HG03280 (cell line): ENCODE data around the gene VKORC1L1.
"Not testable (repeated sequence)": the region's sequence is repeated elsewhere in the genome, so short reads cannot be mapped to it uniquely, and the experiment has no call there.

Experiments
- ATAC-seq: cut with Tn5 transposase; IDR thresholded peaks from one replicate; pipeline ENCODE4 v1.9.1; 2021; ENCODE audit warnings: mild to moderate bottlenecking, moderate library complexity; ENCODE audit not compliant: unreplicated experiment

The VKORC1L1 gene

GRCh38 chr7:65872776-65873581, at the start of gene VKORC1L1:
TSS of gene VKORC1L1 (plus strand) at chr7:65873074. CDS start at chr7:65873372, 298 bp downstream.
- ATAC-seq = peak; percentile 90

DNA sequence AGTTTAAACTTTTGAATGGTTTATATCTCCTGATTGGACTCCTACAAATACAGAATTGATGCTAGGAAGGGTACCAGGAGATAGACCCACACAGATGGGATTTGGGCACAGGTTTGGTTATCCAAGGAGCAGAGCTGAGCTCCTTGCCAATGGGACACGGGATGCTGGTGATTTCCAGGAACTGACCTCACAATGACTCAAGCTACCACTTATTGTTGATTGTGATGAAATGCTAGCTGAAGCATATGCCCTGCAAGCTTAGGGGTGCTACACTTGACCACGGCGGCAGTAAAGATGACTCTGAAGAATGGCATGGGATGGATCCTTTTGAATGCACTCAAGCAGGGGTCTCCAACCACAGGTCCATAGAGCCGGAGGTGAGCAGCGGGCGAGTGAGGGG, 45.5 kb upstream of the VKORC1L1 start:
- no peak for ATAC-seq

DNA sequence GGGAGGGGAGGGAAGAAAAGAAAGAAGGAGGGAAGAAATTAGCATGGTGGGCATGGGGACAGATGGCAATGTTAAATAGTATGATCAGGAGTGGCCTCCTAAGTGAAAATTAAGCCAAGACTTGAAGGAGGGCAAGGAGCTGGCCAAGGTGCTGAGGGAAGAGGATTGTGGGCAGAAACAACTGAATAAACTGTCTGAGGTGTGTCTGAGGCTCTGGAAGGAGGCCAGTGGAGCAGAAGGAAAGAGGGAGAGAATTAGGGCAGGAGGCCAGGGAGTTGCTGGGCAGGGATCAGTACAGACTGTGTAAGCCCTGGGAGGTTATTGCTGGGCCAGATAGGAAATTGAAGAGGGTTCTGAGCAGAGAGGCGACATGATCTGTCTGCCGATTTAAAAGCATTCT, 40.6 kb upstream of the VKORC1L1 start:
- ATAC-seq = no peak

GRCh38 chr7:65836684-65837083, 36.2 kb upstream of the VKORC1L1 start:
- not testable (repeated sequence) for ATAC-seq

- ATAC-seq = not testable (repeated sequence)
Observed at GRCh38 chr7:65837541-65837956, 35.3 kb upstream of the VKORC1L1 start.

- ATAC-seq = no peak
Observed at GRCh38 chr7:65839846-65840245, 33.0 kb upstream of the VKORC1L1 start.

- ATAC-seq = no peak
Observed at GRCh38 chr7:65840446-65840845, 32.4 kb upstream of the VKORC1L1 start.

DNA sequence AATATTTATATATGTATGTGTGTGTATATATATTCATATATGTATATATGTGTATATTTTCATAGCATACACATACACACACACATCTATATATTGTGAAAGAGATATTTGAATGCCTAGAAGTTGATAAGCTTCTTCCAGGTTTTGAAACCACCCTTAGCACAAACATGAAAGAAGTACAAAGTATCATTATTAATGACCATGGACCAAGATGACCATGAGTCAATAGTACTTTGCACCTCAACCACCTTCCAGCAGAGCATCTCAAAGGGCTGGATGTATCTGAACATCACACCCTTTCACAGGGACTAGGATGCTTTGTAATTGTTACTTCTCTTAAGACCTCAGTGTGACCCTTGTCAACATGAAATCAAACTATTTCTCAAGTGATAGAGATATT, 29.3 kb upstream of the VKORC1L1 start:
- not testable (repeated sequence) for ATAC-seq

DNA sequence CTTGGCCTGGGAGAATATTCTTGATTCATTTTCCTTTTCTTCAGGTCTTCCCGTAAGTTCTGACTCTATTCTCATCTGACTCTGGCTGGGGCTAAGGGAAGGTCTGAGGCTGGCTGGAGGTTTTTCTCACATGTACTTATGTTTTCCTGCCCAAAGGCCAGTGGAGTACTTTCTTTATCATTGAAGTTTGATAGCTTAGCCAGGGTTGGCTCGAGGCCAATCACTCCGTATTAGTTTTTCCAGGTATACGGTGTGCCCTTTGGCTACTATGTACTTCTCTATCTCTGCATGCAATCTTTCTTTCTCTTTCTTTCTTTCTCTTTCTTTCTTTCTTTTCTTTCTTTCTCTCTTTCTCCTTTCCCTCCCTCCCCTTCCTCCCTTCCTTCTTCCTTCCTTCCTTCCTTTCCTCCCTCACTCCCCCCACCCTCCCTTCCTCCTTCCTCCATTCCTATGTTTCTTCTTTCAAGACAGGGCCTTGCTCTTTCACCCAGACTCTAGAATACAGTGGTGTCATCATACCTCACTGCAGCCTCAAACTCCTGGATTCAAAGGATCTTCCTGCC, 26.8 kb upstream of the VKORC1L1 start:
- no peak for ATAC-seq

GRCh38 chr7:65853426-65853825, 19.4 kb upstream of the VKORC1L1 start:
- not testable (repeated sequence) for ATAC-seq

GRCh38 chr7:65853892-65854291, 19.0 kb upstream of the VKORC1L1 start:
- not testable (repeated sequence) for ATAC-seq

GRCh38 chr7:65857321-65857894, 15.5 kb upstream of the VKORC1L1 start:
- ATAC-seq = not testable (repeated sequence)

GRCh38 chr7:65858660-65859059, 14.2 kb upstream of the VKORC1L1 start:
- not testable (repeated sequence) for ATAC-seq

DNA sequence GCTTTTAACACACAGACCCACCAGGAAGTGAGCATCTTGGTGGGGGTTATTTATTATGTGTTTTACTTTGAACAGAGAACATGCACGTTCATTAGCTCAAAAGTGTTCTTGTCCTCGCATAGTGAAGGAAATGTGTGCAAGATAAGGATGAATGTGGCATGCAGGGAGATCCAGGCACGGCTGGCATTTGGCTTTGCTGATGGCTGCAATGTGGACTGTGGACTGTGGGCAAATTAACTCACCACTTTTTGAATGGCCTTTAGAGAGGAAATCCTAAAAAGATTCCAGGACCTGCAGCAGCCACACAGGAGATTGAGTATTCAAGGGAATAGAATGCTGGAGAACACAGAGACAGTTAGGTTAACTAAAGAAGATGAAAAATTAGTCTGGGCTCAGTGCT, 6.6 kb upstream of the VKORC1L1 start:
- not testable (repeated sequence) for ATAC-seq

DNA sequence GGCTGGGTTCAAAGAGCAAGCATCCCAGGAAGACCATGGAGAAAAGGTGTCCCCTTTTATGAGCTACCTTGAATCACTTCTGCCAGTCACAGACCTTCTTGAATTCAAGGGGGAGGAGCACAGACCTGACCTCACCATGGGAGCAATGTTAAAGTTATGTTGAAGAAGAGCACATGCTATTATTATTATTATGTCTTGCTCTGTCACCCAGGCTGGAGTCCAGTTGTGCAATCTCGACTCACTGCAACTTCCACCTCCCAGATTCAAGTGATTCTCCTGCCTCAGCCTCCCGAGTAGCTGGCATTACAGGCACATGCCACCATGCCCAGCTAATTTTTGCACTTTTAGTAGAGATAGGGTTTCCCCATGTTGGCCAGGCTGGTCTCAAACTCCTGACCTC, 5.2 kb upstream of the VKORC1L1 start:
- ATAC-seq = not testable (repeated sequence)

DNA sequence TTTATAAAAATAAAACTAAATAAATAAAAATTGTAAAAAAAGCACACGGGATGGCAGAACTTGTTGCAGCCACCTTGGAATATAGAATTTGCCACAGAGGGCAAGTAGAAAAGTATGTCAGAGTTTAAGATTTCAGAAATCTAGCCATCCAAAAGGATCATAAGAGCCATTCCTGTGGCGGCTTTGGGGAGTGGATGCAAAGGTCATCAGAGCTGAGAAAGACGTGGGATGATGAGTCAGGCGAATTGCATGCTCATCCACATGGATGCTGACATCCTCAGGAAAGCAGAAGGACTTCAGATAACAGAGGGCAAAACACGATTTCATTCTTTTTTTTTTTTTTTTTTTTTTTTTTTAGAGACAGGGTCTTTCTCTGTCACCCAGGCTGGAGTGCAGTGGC, 3.6 kb upstream of the VKORC1L1 start:
- ATAC-seq = not testable (repeated sequence)

DNA sequence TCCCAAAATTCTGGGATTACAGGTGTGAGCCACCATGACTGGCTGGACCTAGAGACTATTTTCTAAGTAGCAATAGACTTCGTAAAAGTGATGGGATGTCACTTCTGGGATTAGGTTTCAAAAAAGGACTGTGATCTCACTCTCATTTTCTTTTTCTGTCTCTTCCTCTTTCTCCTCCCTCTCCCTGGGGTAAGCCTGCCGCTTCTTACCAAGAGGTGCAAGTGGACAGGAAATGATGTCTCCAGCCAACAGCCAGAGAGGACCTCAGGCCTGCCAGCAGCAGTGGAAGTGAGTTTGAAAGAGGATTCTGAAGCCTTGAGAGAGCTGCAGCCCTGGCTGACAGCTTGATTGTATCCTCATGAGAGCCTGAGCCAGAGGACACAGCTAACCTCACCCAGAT, 1.4 kb upstream of the VKORC1L1 start:
- not testable (repeated sequence) for ATAC-seq

GRCh38 chr7:65873582-65874193, 814 bp downstream of the VKORC1L1 start:
- peak; percentile 36 for ATAC-seq

GRCh38 chr7:65875715-65876114, 2.8 kb downstream of the VKORC1L1 start:
- not testable (repeated sequence) for ATAC-seq

GRCh38 chr7:65879292-65880153, 6.6 kb downstream of the VKORC1L1 start:
- not testable (repeated sequence) for ATAC-seq

DNA sequence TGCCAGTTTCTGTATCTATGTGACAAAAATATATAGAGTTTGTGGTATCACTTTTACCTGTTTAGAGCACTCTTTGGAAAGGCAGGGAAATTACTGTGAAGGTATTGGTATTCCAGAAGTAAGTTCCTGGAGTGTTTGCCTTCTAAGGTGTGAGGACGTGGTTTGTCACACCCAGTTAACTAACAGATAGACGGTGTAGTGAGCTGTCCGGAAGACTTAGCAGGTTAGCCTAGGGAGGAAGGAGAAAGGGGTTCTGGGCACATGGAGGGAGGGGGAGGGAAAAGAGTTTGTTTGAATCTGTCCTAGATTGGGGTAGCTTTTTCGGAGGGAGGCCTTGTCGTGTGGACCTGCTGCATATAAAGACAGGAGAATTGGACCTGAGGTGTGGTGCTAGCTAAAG, 7.4 kb downstream of the VKORC1L1 start:
- not testable (repeated sequence) for ATAC-seq
